H1 (cell line): Measurements from ENCODE around the gene PSME3. TPM values are rescaled to one million over a fixed set of nuclear protein-coding genes. Genes with fewer than 3 reads are reported as not detected.
A peak's percentile ranks its signal among the peaks of the same experiment; 100 is the strongest.

Source experiments
- CTCF ChIA-PET: fragments of 300-600 bp; sonication (Branson Sonifier 250); formaldehyde crosslinking; loops from one replicate; lab custom pipeline; 2021; ENCODE audit not compliant: partially characterized antibody; lab: Charles Lee
- POLR2A ChIA-PET: fragments of 300-600 bp; sonication (Branson Sonifier 250); formaldehyde crosslinking; loops from one replicate; lab custom pipeline; 2021; ENCODE audit warnings: inconsistent platforms; ENCODE audit not compliant: partially characterized antibody; lab: Charles Lee
- DNase-seq, 2 experiments: peaks; one replicate each; pipeline versions ENCODE4 v3.0.0 to v3.0.0-alpha.2; 2010 to 2022; ENCODE audit warnings: low spot score in 2 of 2, low read depth in 1 of 2, mixed read lengths in 1 of 2
- FAIRE-seq: peaks from 2 replicates; lab custom pipeline; 2011; peaks lifted over from hg19 to GRCh38; lab: Jason Lieb, UNC
- H2AFZ ChIP-seq: 2 replicates; pipeline ENCODE4 v1.8.1; 2012; ENCODE audit warnings: low read length, inconsistent platforms
- H2AK5ac ChIP-seq: 2 replicates; pipeline ENCODE4 v1.6.1; 2013; ENCODE audit warnings: low read depth, low read length
- H2BK120ac ChIP-seq: replicated peaks from 2 replicates; pipeline ENCODE3; 2013; ENCODE audit warnings: low read depth, low read length, inconsistent platforms
- H2BK12ac ChIP-seq: 2 replicates; pipeline ENCODE4 v1.6.1; 2013; ENCODE audit warnings: low read depth, low read length
- H2BK15ac ChIP-seq: 2 replicates; pipeline ENCODE4 v1.6.1; 2013; ENCODE audit warnings: low read length
- H2BK20ac ChIP-seq: 2 replicates; pipeline ENCODE4 v1.6.1; 2013; ENCODE audit warnings: low read length
- H2BK5ac ChIP-seq: 2 replicates; pipeline ENCODE4 v1.6.1; 2013; ENCODE audit warnings: low read depth, low read length
- H3K14ac ChIP-seq: 2 replicates; pipeline ENCODE4 v1.6.1; 2013; ENCODE audit warnings: inconsistent platforms; ENCODE audit not compliant: insufficient read length
- H3K18ac ChIP-seq: 2 replicates; pipeline ENCODE4 v1.6.1; 2013; ENCODE audit warnings: low read length; ENCODE audit errors: extremely low read depth
- H3K23ac ChIP-seq: 2 replicates; pipeline ENCODE4 v1.6.1; 2013; ENCODE audit warnings: inconsistent platforms; ENCODE audit not compliant: insufficient read length
- H3K23me2 ChIP-seq: 2 replicates; pipeline ENCODE4 v1.6.1; 2013; ENCODE audit warnings: low read depth, low read length
- H3K27ac ChIP-seq: 2 replicates; pipeline ENCODE4 v1.6.1; 2011; ENCODE audit warnings: low read depth, low read length, inconsistent platforms
- H3K27me3 ChIP-seq, 4 experiments: replicated peaks in 1 of 4; 1 replicate in 1 of 4; 2 replicates in 3 of 4; pipeline versions ENCODE4 v1.6.1 to v1.8.1; 2011 to 2013; ENCODE audit warnings: low read length in 3 of 4, mild to moderate bottlenecking in 3 of 4, inconsistent platforms in 2 of 4, mixed read lengths in 2 of 4, moderate library complexity in 1 of 4; ENCODE audit not compliant: control insufficient read depth in 3 of 4, insufficient read depth in 3 of 4; ENCODE audit errors: extremely low read depth in 1 of 4
- H3K36me3 ChIP-seq, 4 experiments: 2 replicates each; pipeline versions ENCODE4 v1.6.1 to v1.8.1; 2011 to 2013; ENCODE audit warnings: mild to moderate bottlenecking in 4 of 4, low read length in 3 of 4, moderate library complexity in 2 of 4, control low read depth in 1 of 4, inconsistent platforms in 1 of 4; ENCODE audit not compliant: insufficient read depth in 4 of 4, control insufficient read depth in 2 of 4
- H3K4ac ChIP-seq: replicated peaks from 2 replicates; pipeline ENCODE3; 2013; ENCODE audit warnings: low read length, low read depth, mixed read lengths, inconsistent platforms; ENCODE audit not compliant: insufficient read length
- H3K4me1 ChIP-seq, 4 experiments: replicated peaks in 1 of 4; 1 replicate in 1 of 4; 2 replicates in 3 of 4; pipeline versions ENCODE4 v1.6.1 to v1.8.1; 2011 to 2013; ENCODE audit warnings: low read length in 3 of 4, inconsistent platforms in 2 of 4, mixed read lengths in 1 of 4; ENCODE audit not compliant: insufficient read depth in 4 of 4, control insufficient read depth in 3 of 4
- H3K4me2 ChIP-seq, 2 experiments: 2 replicates each; pipeline versions ENCODE4 v1.6.1 to v1.8.1; 2011 to 2013; ENCODE audit warnings: low read depth in 2 of 2, low read length in 2 of 2, control low read depth in 1 of 2, inconsistent platforms in 1 of 2, mild to moderate bottlenecking in 1 of 2; ENCODE audit not compliant: insufficient read depth in 1 of 2
- H3K4me3 ChIP-seq, 4 experiments: fragments of 200-600, 300-600 bp in 1 of 4; sonication (generic), shearing (Covaris generic), sonication (Bioruptor Twin) in 1 of 4; 2 replicates each; pipeline versions ENCODE4 v1.5.1 to v1.8.1; 2011 to 2016; ENCODE audit warnings: low read length in 4 of 4, low read depth in 3 of 4, control low read depth in 2 of 4, inconsistent platforms in 2 of 4, mild to moderate bottlenecking in 2 of 4, mixed read lengths in 1 of 4, moderate library complexity in 1 of 4; ENCODE audit not compliant: insufficient read depth in 2 of 4; ENCODE audit errors: extremely low read depth in 1 of 4
- H3K56ac ChIP-seq: replicated peaks from 2 replicates; pipeline ENCODE3; 2013; ENCODE audit warnings: low read depth, mild to moderate bottlenecking, mixed read lengths, low read length, inconsistent platforms; ENCODE audit not compliant: insufficient read length
- H3K79me1 ChIP-seq: 2 replicates; pipeline ENCODE4 v1.6.1; 2013; ENCODE audit warnings: low read depth, low read length, control low read depth
- H3K79me2 ChIP-seq, 2 experiments: 2 replicates each; pipeline versions ENCODE4 v1.6.1 to v1.8.1; 2012 to 2013; ENCODE audit warnings: low read length in 2 of 2, mild to moderate bottlenecking in 2 of 2, inconsistent platforms in 1 of 2; ENCODE audit not compliant: insufficient read depth in 2 of 2, control insufficient read depth in 1 of 2
- H3K9ac ChIP-seq, 4 experiments: replicated peaks in 1 of 4; 1 replicate in 1 of 4; 2 replicates in 3 of 4; pipeline versions ENCODE4 v1.6.1 to v1.8.1; 2011 to 2013; ENCODE audit warnings: low read depth in 3 of 4, low read length in 3 of 4, control low read depth in 2 of 4, mild to moderate bottlenecking in 2 of 4, moderate library complexity in 2 of 4, inconsistent platforms in 1 of 4; ENCODE audit errors: extremely low read depth in 1 of 4
- H3K9me3 ChIP-seq, 2 experiments: 2 replicates each; pipeline versions ENCODE4 v1.6.1 to v1.8.1; 2012 to 2013; ENCODE audit warnings: mild to moderate bottlenecking in 2 of 2, moderate library complexity in 2 of 2, control low read depth in 1 of 2, inconsistent platforms in 1 of 2, low read depth in 1 of 2, low read length in 1 of 2, mixed read lengths in 1 of 2; ENCODE audit not compliant: insufficient read depth in 2 of 2
- H4K20me1 ChIP-seq, 2 experiments: replicated peaks in 1 of 2; 2 replicates each; pipeline versions ENCODE3 to v1.8.1; 2011 to 2013; ENCODE audit warnings: inconsistent platforms in 2 of 2, low read length in 2 of 2, mild to moderate bottlenecking in 1 of 2; ENCODE audit not compliant: insufficient read depth in 2 of 2, control insufficient read depth in 1 of 2
- H4K5ac ChIP-seq: 2 replicates; pipeline ENCODE4 v1.6.1; 2013; ENCODE audit warnings: low read length, low read depth, mixed read lengths, inconsistent platforms; ENCODE audit not compliant: insufficient read length
- H4K8ac ChIP-seq: 2 replicates; pipeline ENCODE4 v1.8.0; 2013; ENCODE audit warnings: mild to moderate bottlenecking, moderate library complexity, low read length, inconsistent platforms; ENCODE audit not compliant: insufficient read depth; ENCODE audit errors: extremely low read depth
- H4K91ac ChIP-seq: replicated peaks from 2 replicates; pipeline ENCODE3; 2013; ENCODE audit warnings: low read length, mixed read lengths, inconsistent platforms; ENCODE audit not compliant: insufficient read length
- BRCA1 ChIP-seq: IDR thresholded peaks from 2 replicates; pipeline ENCODE4 v1.6.1; 2012; ENCODE audit warnings: low read depth, low read length, improper control_type of control experiment
- CEBPB ChIP-seq: IDR thresholded peaks from 2 replicates; pipeline ENCODE4 v1.6.1; 2012; ENCODE audit warnings: low read depth, low read length
- FOSL1 ChIP-seq: IDR thresholded peaks from 2 replicates; pipeline ENCODE4 v1.6.1; 2011; ENCODE audit warnings: mild to moderate bottlenecking, low read depth, low read length, moderate library complexity; ENCODE audit not compliant: insufficient read depth
- GABPA ChIP-seq: IDR thresholded peaks from 2 replicates; pipeline ENCODE4 v1.6.1; 2011; ENCODE audit warnings: mild to moderate bottlenecking, low read length, moderate library complexity, borderline replicate concordance; ENCODE audit not compliant: insufficient read depth
- KDM5A ChIP-seq: fragments of 200-600 bp; IDR thresholded peaks from 2 replicates; pipeline ENCODE4 v1.7.1; 2012; ENCODE audit warnings: mild to moderate bottlenecking, low read length, inconsistent platforms, mixed read lengths
- SP2 ChIP-seq: IDR thresholded peaks from 2 replicates; pipeline ENCODE4 v1.6.1; 2012; ENCODE audit warnings: mild to moderate bottlenecking, low read length, inconsistent platforms
- TCF12 ChIP-seq: IDR thresholded peaks from 2 replicates; pipeline ENCODE4 v1.6.1; 2011; ENCODE audit warnings: low read depth, mild to moderate bottlenecking, low read length
- ZNF274 ChIP-seq: IDR thresholded peaks from 2 replicates; pipeline ENCODE4 v1.7.0; 2012; ENCODE audit warnings: low read length, borderline replicate concordance; ENCODE audit errors: extremely low read depth
- WGBS, 2 experiments: shearing (Covaris generic) in 1 of 2; methylation state at CpG; one replicate each; pipeline versions ENCODE4 v1.1.6 to v1.1.7; 2013 to 2015; ENCODE audit warnings: low lambda C conversion rate in 2 of 2, mixed read lengths in 2 of 2, inconsistent platforms in 1 of 2, low coverage in 1 of 2, missing lambda C conversion rate in 1 of 2; ENCODE audit not compliant: insufficient replicate concordance in 2 of 2, insufficient coverage in 1 of 2, insufficient read length in 1 of 2; ENCODE audit errors: extremely low coverage in 1 of 2, missing lambda C conversion rate in 1 of 2; 5-methylcytosine and 5-hydroxymethylcytosine counted together
- polyA plus RNA-seq, 7 experiments: library from polyadenylated mRNA; depleted of rRNA in 3 of 7; stranded (reverse) in 5 of 7; unstranded in 2 of 7; fragments of >200 nt in 5 of 7; fragments of 200-250 nt in 2 of 7; gene quantifications; 1 replicate in 5 of 7; 2 replicates in 1 of 7; 4 replicates in 1 of 7; pipeline versions ENCODE4 v1.2.1 to v1.2.3, GENCODE V29; 2011 to 2013; ENCODE audit warnings: missing spikeins in 2 of 7, mixed read lengths in 2 of 7
- total RNA-seq: library from RNA; stranded (reverse); fragmentation: NEBNext Ultra II Directional; extraction: Animal tissue kit (Norgen Biotek cat#: 25700); gene quantifications from 2 replicates; pipeline ENCODE4 v1.2.1, GENCODE V29; 2021

The PSME3 gene
- total and polyA plus RNA-seq, 2 of the 8 experiments (the other 6 are each of a cell fraction or from before 2014, with no cell fraction given), result 149 to 224 TPM

- H2BK20ac ChIP-seq, result no peak overlapping the region
- peaks cover 6 to 26% (median 19%) of the 10 kb centered on the region in 4 experiments for H3K27me3 ChIP-seq
- H4K5ac ChIP-seq, result no peak overlapping the region
- no peak overlapping the region for H2BK120ac ChIP-seq
- peaks cover 0 to 14% (median 8%) of the 10 kb centered on the region in 4 experiments; a peak in 6 of 7 replicates for H3K4me1 ChIP-seq
- DNase-seq, result no peak
- no peak overlapping the region for H3K14ac ChIP-seq
- no peaks in the 10 kb centered on the region for H4K20me1 ChIP-seq
- H3K4ac ChIP-seq, result no peak overlapping the region
- no peak overlapping the region for H3K56ac ChIP-seq
- H3K36me3 ChIP-seq, result peaks cover under 1 to 8% (median 5%) of the 10 kb centered on the region in 4 experiments; a peak in 6 of 8 replicates
- no peaks in the 10 kb centered on the region for H3K79me1 ChIP-seq
- H3K9ac ChIP-seq, result no peak overlapping the region
- H4K91ac ChIP-seq, result no peak overlapping the region
- ChIA-PET POLR2A (interaction anchor here (0.9 to 1.8 kb wide), 3 partner anchors 10 to 103 kb away, joined by 3 to 6 read pairs (median 3); no protein-coding TSS in a partner anchor), CTCF (no interaction called here)
- no peak overlapping the region for H2BK12ac ChIP-seq
- no peak for TF ChIP-seq TCF12
- no peak for TF ChIP-seq KDM5A
- no peak for TF ChIP-seq CEBPB
- TF ChIP-seq BRCA1, result no peak
- no peak for TF ChIP-seq GABPA
- no peak for TF ChIP-seq ZNF274
- TF ChIP-seq FOSL1, result no peak
- TF ChIP-seq SP2, result no peak
- H3K27ac ChIP-seq, result no peak overlapping the region
- no peak overlapping the region for H2AK5ac ChIP-seq
- no peak overlapping the region for H3K4me3 ChIP-seq
- peaks cover 11% of the 10 kb centered on the region for H3K23me2 ChIP-seq
- H2BK15ac ChIP-seq, result no peak overlapping the region
- no peak overlapping the region for H3K23ac ChIP-seq
- no peak overlapping the region for H3K18ac ChIP-seq
- H4K8ac ChIP-seq, result peak overlapping the region; percentile 65; the same call in 1 of the 2 replicates
- no peaks in the 10 kb centered on the region for H3K79me2 ChIP-seq
- WGBS, 2 experiments, result 87% methylated on average over 22 of the region's 22 CpGs; no CpG with 5 or more reads in 1 of the 2 experiments
- FAIRE-seq, result no peak
- H2BK5ac ChIP-seq, result no peak overlapping the region
- H3K4me2 ChIP-seq, result no peak overlapping the region
- no peaks in the 10 kb centered on the region for H3K9me3 ChIP-seq
- H2AFZ ChIP-seq, result no peak overlapping the region
Measured at GRCh38 chr17:42783791-42784138, 49.4 kb upstream of the PSME3 start.
